Activated T-cell treated with anti-CD3 and anti-CD28 coated beads, Interleukin-2, amount 50 U/mL, for 24 hours (primary cell): ENCODE data around the gene KIAA1217.
A peak's percentile ranks its signal among the peaks of the same experiment; 100 is the strongest.

ENCODE experiments used
- DNase-seq: peaks from one replicate; pipeline ENCODE4 v3.0.0-alpha.2; 2020
- H3K27ac Mint-ChIP-seq: 2 replicates; pipeline ENCODE4 v1.8.0; 2020; ENCODE audit warnings: mild to moderate bottlenecking, mixed read lengths
- H3K27me3 Mint-ChIP-seq: 2 replicates; pipeline ENCODE4 v1.8.0; 2020; ENCODE audit warnings: mixed read lengths
- H3K36me3 Mint-ChIP-seq: 2 replicates; pipeline ENCODE4 v1.8.0; 2020; ENCODE audit warnings: low read depth, mixed read lengths
- H3K4me1 Mint-ChIP-seq: 2 replicates; pipeline ENCODE4 v1.8.0; 2020; ENCODE audit warnings: low read depth, mixed read lengths
- H3K4me3 Mint-ChIP-seq: 2 replicates; pipeline ENCODE4 v1.8.0; 2020; ENCODE audit warnings: mild to moderate bottlenecking, moderate library complexity, mixed read lengths
- H3K9me3 Mint-ChIP-seq: 2 replicates; pipeline ENCODE4 v1.8.0; 2020; ENCODE audit warnings: mixed read lengths

The KIAA1217 gene, protein sequence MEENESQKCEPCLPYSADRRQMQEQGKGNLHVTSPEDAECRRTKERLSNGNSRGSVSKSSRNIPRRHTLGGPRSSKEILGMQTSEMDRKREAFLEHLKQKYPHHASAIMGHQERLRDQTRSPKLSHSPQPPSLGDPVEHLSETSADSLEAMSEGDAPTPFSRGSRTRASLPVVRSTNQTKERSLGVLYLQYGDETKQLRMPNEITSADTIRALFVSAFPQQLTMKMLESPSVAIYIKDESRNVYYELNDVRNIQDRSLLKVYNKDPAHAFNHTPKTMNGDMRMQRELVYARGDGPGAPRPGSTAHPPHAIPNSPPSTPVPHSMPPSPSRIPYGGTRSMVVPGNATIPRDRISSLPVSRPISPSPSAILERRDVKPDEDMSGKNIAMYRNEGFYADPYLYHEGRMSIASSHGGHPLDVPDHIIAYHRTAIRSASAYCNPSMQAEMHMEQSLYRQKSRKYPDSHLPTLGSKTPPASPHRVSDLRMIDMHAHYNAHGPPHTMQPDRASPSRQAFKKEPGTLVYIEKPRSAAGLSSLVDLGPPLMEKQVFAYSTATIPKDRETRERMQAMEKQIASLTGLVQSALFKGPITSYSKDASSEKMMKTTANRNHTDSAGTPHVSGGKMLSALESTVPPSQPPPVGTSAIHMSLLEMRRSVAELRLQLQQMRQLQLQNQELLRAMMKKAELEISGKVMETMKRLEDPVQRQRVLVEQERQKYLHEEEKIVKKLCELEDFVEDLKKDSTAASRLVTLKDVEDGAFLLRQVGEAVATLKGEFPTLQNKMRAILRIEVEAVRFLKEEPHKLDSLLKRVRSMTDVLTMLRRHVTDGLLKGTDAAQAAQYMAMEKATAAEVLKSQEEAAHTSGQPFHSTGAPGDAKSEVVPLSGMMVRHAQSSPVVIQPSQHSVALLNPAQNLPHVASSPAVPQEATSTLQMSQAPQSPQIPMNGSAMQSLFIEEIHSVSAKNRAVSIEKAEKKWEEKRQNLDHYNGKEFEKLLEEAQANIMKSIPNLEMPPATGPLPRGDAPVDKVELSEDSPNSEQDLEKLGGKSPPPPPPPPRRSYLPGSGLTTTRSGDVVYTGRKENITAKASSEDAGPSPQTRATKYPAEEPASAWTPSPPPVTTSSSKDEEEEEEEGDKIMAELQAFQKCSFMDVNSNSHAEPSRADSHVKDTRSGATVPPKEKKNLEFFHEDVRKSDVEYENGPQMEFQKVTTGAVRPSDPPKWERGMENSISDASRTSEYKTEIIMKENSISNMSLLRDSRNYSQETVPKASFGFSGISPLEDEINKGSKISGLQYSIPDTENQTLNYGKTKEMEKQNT (N-terminal part only)

GRCh38 chr10:24208661-24209431 lies at the start of gene KIAA1217:
Gene KIAA1217, plus strand, starts transcription at chr10:24209138. Its CDS starts 56 bp downstream, at chr10:24209194.
- DNase-seq, result no peak
- peak within 1 kb of the TSS; percentile 72 for H3K4me3 Mint-ChIP-seq
- H3K36me3 Mint-ChIP-seq, result no peaks in the 10 kb centered on the region
- peak within 1 kb of the TSS; percentile 90 for H3K27ac Mint-ChIP-seq
- H3K27me3 Mint-ChIP-seq, result peaks cover 69% of the 10 kb centered on the region
- peaks cover 33% of the 10 kb centered on the region for H3K4me1 Mint-ChIP-seq
- peaks cover 5% of the 10 kb centered on the region for H3K9me3 Mint-ChIP-seq

DNA sequence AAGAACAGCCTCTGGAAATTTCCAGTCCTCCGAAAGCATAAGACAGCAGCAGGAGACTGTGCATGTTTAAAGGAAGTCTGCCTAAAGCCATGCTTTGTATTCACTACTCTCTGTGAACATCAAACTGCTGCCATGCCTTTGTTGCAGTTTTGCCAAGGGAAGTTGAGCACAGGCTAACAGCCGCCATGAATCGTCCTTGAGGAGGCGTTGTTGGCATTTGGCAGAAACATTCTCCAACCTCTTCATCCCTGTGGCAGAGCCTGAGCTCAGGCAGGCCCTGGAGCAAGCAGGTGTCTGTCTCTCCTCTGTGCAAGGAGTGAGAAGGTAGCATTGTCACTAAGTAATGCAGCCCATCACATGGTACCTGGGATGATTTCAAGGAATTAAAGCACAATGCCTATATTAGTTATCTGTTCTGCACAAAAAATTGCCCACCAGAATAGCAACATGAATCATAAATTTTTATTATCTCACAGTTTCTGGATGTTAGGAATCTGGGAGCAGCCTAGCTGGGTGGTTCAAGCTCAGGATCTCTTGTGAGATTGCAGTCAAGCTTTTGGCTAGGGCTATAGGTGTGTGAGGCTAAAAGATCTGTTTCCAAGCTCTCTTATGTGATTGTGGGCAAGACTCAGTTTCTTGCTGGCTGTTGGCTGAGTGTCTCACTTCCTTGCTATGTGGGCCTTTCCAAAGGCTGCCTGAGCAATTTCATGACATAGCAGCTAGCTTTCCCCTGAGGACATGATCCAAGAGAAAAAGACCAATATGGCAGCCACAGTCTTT lies 46.5 kb upstream of the KIAA1217 start:
- no peak overlapping the region for H3K27ac Mint-ChIP-seq
- H3K9me3 Mint-ChIP-seq, result peaks cover 5% of the 10 kb centered on the region
- H3K4me3 Mint-ChIP-seq, result no peak overlapping the region
- H3K4me1 Mint-ChIP-seq, result no peaks in the 10 kb centered on the region
- H3K27me3 Mint-ChIP-seq, result no peaks in the 10 kb centered on the region
- no peak for DNase-seq
- H3K36me3 Mint-ChIP-seq, result no peaks in the 10 kb centered on the region

GRCh38 chr10:24163485-24163884 lies 45.5 kb upstream of the KIAA1217 start:
- H3K27me3 Mint-ChIP-seq, result no peaks in the 10 kb centered on the region
- no peaks in the 10 kb centered on the region for H3K36me3 Mint-ChIP-seq
- DNase-seq, result no peak
- no peak overlapping the region for H3K27ac Mint-ChIP-seq
- H3K9me3 Mint-ChIP-seq, result no peaks in the 10 kb centered on the region
- H3K4me1 Mint-ChIP-seq, result no peaks in the 10 kb centered on the region
- no peak overlapping the region for H3K4me3 Mint-ChIP-seq

GRCh38 chr10:24168258-24169170 lies 40.4 kb upstream of the KIAA1217 start:
- Mint-ChIP-seq H3K27me3 (peaks cover 2% of the 10 kb centered on the region), H3K27ac (no peak overlapping the region), H3K36me3 (no peaks in the 10 kb centered on the region), H3K4me3 (no peak overlapping the region), H3K9me3 (no peaks in the 10 kb centered on the region), H3K4me1 (no peaks in the 10 kb centered on the region)
- no peak for DNase-seq

DNA sequence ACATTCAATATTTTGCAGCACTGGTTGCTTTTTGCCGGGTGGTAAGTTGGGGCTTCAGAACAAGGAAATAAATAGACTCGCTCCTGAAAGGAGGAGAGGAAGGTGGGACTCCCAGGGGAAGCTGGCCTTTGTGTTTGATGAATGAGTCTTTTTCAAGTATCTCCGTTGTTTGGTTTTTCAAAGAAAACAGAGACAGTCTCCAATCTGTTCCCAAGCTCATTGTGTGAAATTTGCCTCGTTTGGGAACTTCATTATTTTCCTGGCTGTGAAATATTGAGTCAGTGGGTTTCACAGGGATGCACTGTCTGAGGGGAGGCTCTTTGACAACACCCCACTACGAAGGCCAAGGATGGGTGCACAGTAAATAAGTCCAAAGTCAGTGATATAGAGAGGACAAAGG lies 38.7 kb upstream of the KIAA1217 start:
- H3K4me1 Mint-ChIP-seq, result no peaks in the 10 kb centered on the region
- no peak overlapping the region for H3K4me3 Mint-ChIP-seq
- no peaks in the 10 kb centered on the region for H3K9me3 Mint-ChIP-seq
- peaks cover 2% of the 10 kb centered on the region for H3K27me3 Mint-ChIP-seq
- H3K27ac Mint-ChIP-seq, result no peak overlapping the region
- DNase-seq, result no peak
- no peaks in the 10 kb centered on the region for H3K36me3 Mint-ChIP-seq

DNA sequence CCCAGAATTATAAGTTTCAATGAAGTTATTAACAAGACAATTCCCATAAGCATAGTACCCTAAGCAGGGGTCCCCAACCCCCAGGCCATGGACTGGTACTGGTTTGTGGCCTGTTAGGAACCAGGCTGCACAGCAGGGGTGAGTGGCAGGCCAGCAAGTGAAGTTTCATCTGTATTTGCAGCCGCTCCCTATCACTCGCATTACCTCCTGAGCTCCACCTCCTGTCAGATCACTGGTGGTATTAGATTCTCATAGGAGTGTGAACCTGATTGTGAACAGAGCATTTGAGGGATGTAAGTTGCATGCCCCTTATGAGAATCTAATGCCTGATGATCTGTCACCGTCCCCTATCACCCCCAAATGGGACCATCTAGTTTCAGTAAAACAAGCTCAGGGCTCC lies 36.0 kb upstream of the KIAA1217 start:
- no peaks in the 10 kb centered on the region for H3K4me1 Mint-ChIP-seq
- H3K36me3 Mint-ChIP-seq, result no peaks in the 10 kb centered on the region
- H3K9me3 Mint-ChIP-seq, result no peaks in the 10 kb centered on the region
- H3K4me3 Mint-ChIP-seq, result no peak overlapping the region
- no peak overlapping the region for H3K27ac Mint-ChIP-seq
- DNase-seq, result no peak
- H3K27me3 Mint-ChIP-seq, result peaks cover 2% of the 10 kb centered on the region

GRCh38 chr10:24174014-24174413 lies 34.9 kb upstream of the KIAA1217 start:
- H3K27me3 Mint-ChIP-seq, result peaks cover 2% of the 10 kb centered on the region
- no peaks in the 10 kb centered on the region for H3K4me1 Mint-ChIP-seq
- no peak overlapping the region for H3K4me3 Mint-ChIP-seq
- no peak for DNase-seq
- H3K36me3 Mint-ChIP-seq, result no peaks in the 10 kb centered on the region
- peaks cover 2% of the 10 kb centered on the region for H3K9me3 Mint-ChIP-seq
- H3K27ac Mint-ChIP-seq, result no peak overlapping the region

- Mint-ChIP-seq H3K27me3 (peaks cover 3% of the 10 kb centered on the region), H3K9me3 (peaks cover 17% of the 10 kb centered on the region), H3K4me1 (no peaks in the 10 kb centered on the region), H3K4me3 (no peak overlapping the region), H3K36me3 (no peaks in the 10 kb centered on the region), H3K27ac (no peak overlapping the region)
- no peak for DNase-seq
These were observed 32.3 kb upstream of the KIAA1217 start for GRCh38 chr10:24176658-24177057.

DNA sequence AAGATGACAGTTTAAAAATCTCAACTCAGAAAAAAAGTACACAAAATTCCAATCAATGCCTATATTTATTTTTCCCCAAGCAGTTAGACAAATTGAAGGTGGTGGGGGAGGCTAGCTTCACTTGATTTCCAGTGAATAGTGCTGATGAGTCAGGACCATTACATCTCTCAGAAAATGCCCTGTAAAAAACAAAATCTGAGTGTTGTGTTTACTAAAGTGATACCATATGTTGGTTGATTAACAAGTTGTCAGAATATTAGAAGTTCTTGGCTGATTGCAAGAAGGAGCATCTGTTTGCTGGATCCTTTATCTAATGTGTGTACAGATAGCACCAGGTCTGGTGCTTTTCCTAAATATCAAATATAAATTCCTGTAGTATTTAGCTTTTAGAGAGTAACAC lies 31.3 kb upstream of the KIAA1217 start:
- no peaks in the 10 kb centered on the region for H3K4me1 Mint-ChIP-seq
- no peak for DNase-seq
- H3K27ac Mint-ChIP-seq, result no peak overlapping the region
- H3K4me3 Mint-ChIP-seq, result no peak overlapping the region
- peaks cover 3% of the 10 kb centered on the region for H3K27me3 Mint-ChIP-seq
- no peaks in the 10 kb centered on the region for H3K36me3 Mint-ChIP-seq
- H3K9me3 Mint-ChIP-seq, result peaks cover 17% of the 10 kb centered on the region

GRCh38 chr10:24180891-24181290 lies 28.0 kb upstream of the KIAA1217 start:
- H3K4me3 Mint-ChIP-seq, result no peak overlapping the region
- no peak for DNase-seq
- no peaks in the 10 kb centered on the region for H3K4me1 Mint-ChIP-seq
- no peak overlapping the region for H3K27ac Mint-ChIP-seq
- peaks cover 3% of the 10 kb centered on the region for H3K27me3 Mint-ChIP-seq
- H3K36me3 Mint-ChIP-seq, result no peaks in the 10 kb centered on the region
- H3K9me3 Mint-ChIP-seq, result peaks cover 17% of the 10 kb centered on the region

- H3K4me1 Mint-ChIP-seq, result no peaks in the 10 kb centered on the region
- peaks cover 11% of the 10 kb centered on the region for H3K9me3 Mint-ChIP-seq
- H3K4me3 Mint-ChIP-seq, result no peak overlapping the region
- H3K36me3 Mint-ChIP-seq, result no peaks in the 10 kb centered on the region
- DNase-seq, result no peak
- peaks cover 13% of the 10 kb centered on the region for H3K27me3 Mint-ChIP-seq
- no peak overlapping the region for H3K27ac Mint-ChIP-seq
These were observed 24.5 kb upstream of the KIAA1217 start for GRCh38 chr10:24184455-24184854.

DNA sequence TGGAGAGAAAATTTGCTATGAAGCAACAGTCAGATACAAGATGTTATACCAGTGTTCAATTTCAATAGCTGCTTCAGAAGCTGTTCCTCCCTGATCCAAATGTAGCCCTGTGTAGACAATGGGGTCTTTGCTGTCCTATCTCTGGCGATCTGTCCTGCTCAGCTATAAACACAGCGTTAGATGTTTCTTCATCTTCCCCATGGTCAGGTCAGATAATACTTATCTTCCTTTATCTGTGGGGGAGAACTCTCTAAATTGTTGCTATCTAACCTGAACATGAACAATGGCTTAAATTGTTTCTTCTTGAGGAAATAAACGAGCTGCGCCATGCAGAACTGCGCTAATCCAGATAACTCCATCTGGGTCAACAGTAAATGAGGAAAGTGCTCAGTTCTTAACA lies 15.6 kb upstream of the KIAA1217 start:
- Mint-ChIP-seq H3K36me3 (no peaks in the 10 kb centered on the region), H3K4me1 (no peaks in the 10 kb centered on the region), H3K27me3 (peaks cover 16% of the 10 kb centered on the region), H3K4me3 (no peak overlapping the region), H3K27ac (no peak overlapping the region), H3K9me3 (no peaks in the 10 kb centered on the region)
- DNase-seq, result no peak
